ENCODE measurements around the gene CTXN1. TPM values are rescaled to one million over a fixed set of nuclear protein-coding genes. Genes with fewer than 3 reads are reported as not detected.
"Not testable (repeated sequence)": the region's sequence is repeated elsewhere in the genome, so short reads cannot be mapped to it uniquely, and the experiment has no call there.

The CTXN1 gene
- total RNA-seq, 1 donor from 2014 or later, result 5.9 TPM

GRCh38 chr19:7925171-7925851 is 624 bp downstream of the CTXN1 start:
- peak; percentile 53 for DNase-seq (ENCODE audit: low spot score)

GRCh38 chr19:7924651-7925170 is 1.2 kb downstream of the CTXN1 start:
- DNase-seq (ENCODE audit: low spot score), result no peak

GRCh38 chr19:7924241-7924640 is 1.7 kb downstream of the CTXN1 start:
- no peak for DNase-seq (ENCODE audit: low spot score)

- DNase-seq (ENCODE audit: low spot score), result no peak
Measured at GRCh38 chr19:7923295-7924191, 2.4 kb downstream of the CTXN1 start.

GRCh38 chr19:7922836-7923195 is 3.1 kb downstream of the CTXN1 start:
- DNase-seq (ENCODE audit: low spot score), result no peak

GRCh38 chr19:7921967-7922835 is 3.7 kb downstream of the CTXN1 start:
- DNase-seq (ENCODE audit: low spot score), result no peak

- no peak for DNase-seq (ENCODE audit: low spot score)
Measured at GRCh38 chr19:7921302-7921966, 4.5 kb downstream of the CTXN1 start.

- DNase-seq (ENCODE audit: low spot score), result peak; percentile 100
Measured at GRCh38 chr19:7920519-7921301, 5.2 kb downstream of the CTXN1 start.

- DNase-seq (ENCODE audit: low spot score), result peak; percentile 97
Measured at GRCh38 chr19:7919610-7920518, 6.1 kb downstream of the CTXN1 start, which contains the start of gene SNAPC2. TSS of gene SNAPC2 (plus strand) at chr19:7920338. CDS start at chr19:7920367, 29 bp downstream.

- no peak for DNase-seq (ENCODE audit: low spot score)
Measured at GRCh38 chr19:7918615-7919421, 7.1 kb downstream of the CTXN1 start.

- DNase-seq (ENCODE audit: low spot score), result not testable (repeated sequence)
Measured at GRCh38 chr19:7918062-7918614, 7.8 kb downstream of the CTXN1 start.

- DNase-seq (ENCODE audit: low spot score), result no peak
Measured at GRCh38 chr19:7917267-7918061, 8.5 kb downstream of the CTXN1 start.

GRCh38 chr19:7916955-7917266 is 9.0 kb downstream of the CTXN1 start:
- DNase-seq (ENCODE audit: low spot score), result no peak

- DNase-seq (ENCODE audit: low spot score), result no peak
Measured at GRCh38 chr19:7916103-7916954, 9.6 kb downstream of the CTXN1 start.

GRCh38 chr19:7915250-7916102 is 10.5 kb downstream of the CTXN1 start:
- no peak for DNase-seq (ENCODE audit: low spot score)

All from mucosa of gallbladder (tissue), 1 donor.